Astrocyte (in vitro differentiated cells and primary cell): ENCODE results near the gene NXPH1.

Source experiments
- EZH2 ChIP-seq: IDR thresholded peaks from 2 replicates; pipeline ENCODE4 v1.6.1; 2012; ENCODE audit warnings: mild to moderate bottlenecking, low read length, inconsistent platforms; ENCODE audit not compliant: insufficient read depth
- TF ChIP-seq, protein P1 (sequence below): IDR thresholded peaks from 2 replicates; pipeline ENCODE4 v1.5.1; 2011; ENCODE audit warnings: low read depth, mild to moderate bottlenecking, inconsistent platforms, low read length, moderate library complexity; ENCODE audit not compliant: insufficient read depth

DNA sequence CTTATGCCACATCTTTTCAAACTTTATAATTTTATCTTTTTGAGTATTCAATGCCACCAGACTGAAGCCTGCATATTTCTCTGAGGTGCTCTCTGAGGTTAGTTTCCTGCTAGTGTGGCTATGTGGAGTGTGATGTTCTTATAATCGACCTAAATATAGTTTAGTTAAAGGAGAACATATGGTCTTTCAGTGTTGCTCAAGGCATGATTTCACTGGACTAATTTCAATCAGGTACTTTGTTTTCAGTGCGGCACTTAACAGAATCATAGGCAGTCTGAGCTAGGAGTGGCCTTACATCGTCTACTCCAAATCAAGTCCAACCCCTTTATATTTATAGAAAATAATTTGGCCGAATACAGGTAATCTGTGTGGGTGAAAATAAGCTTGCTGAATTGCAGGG lies 134.2 kb downstream of the NXPH1 start:
- TF ChIP-seq, protein P1, sequence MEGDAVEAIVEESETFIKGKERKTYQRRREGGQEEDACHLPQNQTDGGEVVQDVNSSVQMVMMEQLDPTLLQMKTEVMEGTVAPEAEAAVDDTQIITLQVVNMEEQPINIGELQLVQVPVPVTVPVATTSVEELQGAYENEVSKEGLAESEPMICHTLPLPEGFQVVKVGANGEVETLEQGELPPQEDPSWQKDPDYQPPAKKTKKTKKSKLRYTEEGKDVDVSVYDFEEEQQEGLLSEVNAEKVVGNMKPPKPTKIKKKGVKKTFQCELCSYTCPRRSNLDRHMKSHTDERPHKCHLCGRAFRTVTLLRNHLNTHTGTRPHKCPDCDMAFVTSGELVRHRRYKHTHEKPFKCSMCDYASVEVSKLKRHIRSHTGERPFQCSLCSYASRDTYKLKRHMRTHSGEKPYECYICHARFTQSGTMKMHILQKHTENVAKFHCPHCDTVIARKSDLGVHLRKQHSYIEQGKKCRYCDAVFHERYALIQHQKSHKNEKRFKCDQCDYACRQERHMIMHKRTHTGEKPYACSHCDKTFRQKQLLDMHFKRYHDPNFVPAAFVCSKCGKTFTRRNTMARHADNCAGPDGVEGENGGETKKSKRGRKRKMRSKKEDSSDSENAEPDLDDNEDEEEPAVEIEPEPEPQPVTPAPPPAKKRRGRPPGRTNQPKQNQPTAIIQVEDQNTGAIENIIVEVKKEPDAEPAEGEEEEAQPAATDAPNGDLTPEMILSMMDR, result no peak
- no peak for TF ChIP-seq EZH2
